Duodenal mucosa (tissue), 2 donors: ENCODE results near the gene GUCA2A.

Source experiments
- H3K27ac ChIP-seq: one replicate; pipeline ENCODE4 v1.7.0; 2013; ENCODE audit warnings: low read depth, low read length
- H3K27me3 ChIP-seq, 2 donors: one replicate each; pipeline ENCODE4 v1.7.0; 2013; ENCODE audit warnings: low read length in 2 of 2, control low read depth in 1 of 2; ENCODE audit not compliant: insufficient read depth in 2 of 2, control insufficient read depth in 1 of 2
- H3K36me3 ChIP-seq, 2 donors: one replicate each; pipeline ENCODE4 v1.7.0; 2013; ENCODE audit warnings: low read length in 2 of 2, control low read depth in 1 of 2; ENCODE audit not compliant: insufficient read depth in 2 of 2, control insufficient read depth in 1 of 2
- H3K4me1 ChIP-seq, 2 donors: one replicate each; pipeline ENCODE4 v1.7.0; 2013; ENCODE audit warnings: low read length in 2 of 2, control low read depth in 1 of 2; ENCODE audit not compliant: insufficient read depth in 2 of 2, control insufficient read depth in 1 of 2
- H3K4me3 ChIP-seq, 2 donors: one replicate each; pipeline ENCODE4 v1.7.0; 2013; ENCODE audit warnings: low read length in 2 of 2, low read depth in 1 of 2
- H3K9ac ChIP-seq, 2 donors: one replicate each; pipeline ENCODE4 v1.7.0; 2013; ENCODE audit warnings: low read length in 2 of 2, low read depth in 1 of 2
- H3K9me3 ChIP-seq, 2 donors: one replicate each; pipeline ENCODE4 v1.7.0; 2013; ENCODE audit warnings: low read length in 2 of 2, control low read depth in 1 of 2; ENCODE audit not compliant: control insufficient read depth in 1 of 2

Gene GUCA2A

DNA sequence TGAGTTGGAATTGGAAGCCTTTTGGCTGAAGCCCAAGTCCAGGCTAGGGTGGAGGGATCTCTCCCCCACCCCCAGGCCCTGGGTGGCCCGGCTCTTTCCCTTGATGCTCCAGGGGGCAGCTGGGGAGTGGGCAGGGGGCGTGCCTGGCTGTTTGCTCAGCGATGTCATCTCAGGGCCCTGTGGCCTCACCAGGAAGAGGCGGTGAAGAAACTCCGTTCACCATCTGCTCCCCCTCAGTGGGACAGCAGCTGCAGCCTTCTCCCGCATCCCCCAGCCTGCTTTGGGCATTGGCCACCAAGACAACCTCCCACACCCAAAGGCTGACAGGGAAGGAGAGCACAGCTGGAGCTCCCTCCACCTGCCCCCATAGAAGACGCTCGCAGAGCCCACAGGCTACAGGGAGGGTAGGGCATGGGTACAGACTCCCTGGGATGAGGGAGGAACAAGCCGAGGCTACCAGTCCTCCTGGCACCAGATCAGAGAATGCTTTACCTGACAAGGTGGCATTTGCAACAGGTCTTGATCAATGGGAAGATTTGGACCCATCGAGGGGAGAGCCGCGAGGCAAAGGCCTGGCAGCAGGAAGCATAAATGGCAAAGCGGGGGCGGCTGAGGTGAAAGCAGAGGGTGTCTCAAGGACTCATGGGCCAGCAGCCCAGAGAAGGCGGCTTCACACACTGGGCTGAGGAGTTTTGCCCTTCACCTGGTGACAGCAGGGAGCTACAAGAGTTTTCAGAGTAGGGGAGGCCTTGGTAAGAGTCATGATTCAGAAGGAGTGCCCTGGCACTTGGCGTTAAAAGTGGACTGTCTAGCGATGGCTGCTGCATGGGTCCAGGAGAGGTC lies 6.5 kb upstream of the GUCA2A start:
- no peaks in the 10 kb centered on the region for H3K9me3 ChIP-seq
- H3K27ac ChIP-seq: no peak overlapping the region
- H3K4me1 ChIP-seq: peaks cover 34 to 52% of the 10 kb centered on the region in 2 donors
- no peaks in the 10 kb centered on the region for H3K27me3 ChIP-seq
- no peaks in the 10 kb centered on the region for H3K36me3 ChIP-seq
- H3K4me3 ChIP-seq: no peak overlapping the region
- no peak overlapping the region for H3K9ac ChIP-seq

DNA sequence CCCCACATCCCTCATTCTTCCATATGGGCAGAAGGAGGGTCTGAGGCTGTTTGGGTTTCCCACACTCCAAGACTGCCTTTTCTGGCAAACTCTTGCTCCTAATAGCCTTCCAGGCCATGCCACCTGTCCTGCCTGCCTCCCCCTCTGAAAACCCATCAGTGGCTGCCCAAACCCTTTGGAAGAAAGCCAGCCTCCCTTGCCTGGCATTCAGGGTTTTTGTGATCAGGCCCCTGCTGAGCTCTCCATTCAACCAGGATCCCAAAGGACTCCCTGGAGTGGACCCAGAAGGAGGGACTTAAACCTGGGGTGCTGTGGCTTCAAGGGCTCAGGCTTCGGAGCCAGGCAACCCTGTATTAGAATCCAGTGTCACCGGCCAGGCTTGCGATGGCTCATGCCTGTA lies 4.2 kb upstream of the GUCA2A start:
- H3K9ac ChIP-seq: no peak overlapping the region
- H3K27me3 ChIP-seq: no peaks in the 10 kb centered on the region
- no peaks in the 10 kb centered on the region for H3K36me3 ChIP-seq
- no peaks in the 10 kb centered on the region for H3K9me3 ChIP-seq
- no peak overlapping the region for H3K27ac ChIP-seq
- peaks cover 49 to 70% of the 10 kb centered on the region in 2 donors for H3K4me1 ChIP-seq
- H3K4me3 ChIP-seq: no peak overlapping the region

DNA sequence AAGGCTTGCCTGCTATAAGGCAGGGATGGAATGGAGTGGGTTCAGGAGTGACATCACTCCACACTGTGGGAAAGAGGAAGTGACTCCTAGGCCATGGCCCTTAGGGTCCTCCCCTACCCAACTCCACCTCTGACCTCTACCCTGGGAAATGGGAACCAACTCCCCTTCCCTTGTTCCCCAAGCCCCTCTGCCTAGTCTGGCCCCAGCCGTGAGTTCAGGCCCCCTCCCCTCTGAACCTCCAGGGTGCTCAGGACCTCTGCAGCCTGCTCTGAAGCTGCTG lies 3.8 kb upstream of the GUCA2A start:
- Histone ChIP-seq H3K4me1 (peaks cover 49 to 68% of the 10 kb centered on the region in 2 donors), H3K9ac (no peak overlapping the region), H3K27me3 (no peaks in the 10 kb centered on the region), H3K36me3 (no peaks in the 10 kb centered on the region), H3K27ac (no peak overlapping the region), H3K9me3 (no peaks in the 10 kb centered on the region), H3K4me3 (no peak overlapping the region)

DNA sequence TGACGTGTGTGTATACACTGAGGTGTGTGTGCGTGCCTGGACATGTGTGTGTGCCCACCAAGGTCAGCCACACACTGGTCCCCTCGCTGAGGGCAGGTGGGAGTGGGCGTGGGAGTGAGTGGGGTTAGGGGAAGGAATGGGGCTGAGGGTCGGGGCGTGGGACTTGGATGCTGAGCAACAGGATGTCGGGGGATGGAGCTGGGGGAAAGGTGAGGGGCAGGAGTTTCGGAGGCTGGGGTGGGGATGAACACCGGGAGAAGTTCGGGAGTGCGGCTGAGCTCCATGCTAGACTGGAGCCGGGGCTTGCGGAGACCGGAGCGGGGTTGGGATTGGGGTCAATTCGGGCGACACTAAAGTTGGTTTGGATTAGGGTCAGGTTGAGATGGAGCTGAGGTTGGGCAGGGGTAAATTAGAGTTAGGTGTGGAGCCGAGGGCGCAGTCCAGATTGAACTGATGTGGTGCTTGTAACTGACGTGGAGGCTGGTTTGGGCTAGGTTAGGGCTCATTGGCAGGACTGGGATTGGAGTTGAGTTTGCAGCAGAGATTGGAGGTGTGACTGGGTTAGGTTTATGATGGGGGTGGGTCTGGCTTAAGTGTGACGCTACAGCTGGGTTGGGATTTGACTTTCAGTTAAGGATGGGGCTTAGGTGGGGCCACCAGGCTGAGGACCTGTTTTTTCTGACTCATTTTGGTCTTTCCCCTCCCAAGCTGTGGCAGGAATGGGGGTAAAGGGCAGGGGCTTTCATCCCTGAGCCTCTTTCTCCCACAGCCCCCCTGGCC lies 3.3 kb upstream of the GUCA2A start:
- H3K4me1 ChIP-seq: peaks cover 44 to 63% of the 10 kb centered on the region in 2 donors
- H3K9me3 ChIP-seq: no peaks in the 10 kb centered on the region
- H3K36me3 ChIP-seq: no peaks in the 10 kb centered on the region
- no peak overlapping the region for H3K9ac ChIP-seq
- H3K27me3 ChIP-seq: no peaks in the 10 kb centered on the region
- H3K4me3 ChIP-seq: no peak overlapping the region
- H3K27ac ChIP-seq: no peak overlapping the region

DNA sequence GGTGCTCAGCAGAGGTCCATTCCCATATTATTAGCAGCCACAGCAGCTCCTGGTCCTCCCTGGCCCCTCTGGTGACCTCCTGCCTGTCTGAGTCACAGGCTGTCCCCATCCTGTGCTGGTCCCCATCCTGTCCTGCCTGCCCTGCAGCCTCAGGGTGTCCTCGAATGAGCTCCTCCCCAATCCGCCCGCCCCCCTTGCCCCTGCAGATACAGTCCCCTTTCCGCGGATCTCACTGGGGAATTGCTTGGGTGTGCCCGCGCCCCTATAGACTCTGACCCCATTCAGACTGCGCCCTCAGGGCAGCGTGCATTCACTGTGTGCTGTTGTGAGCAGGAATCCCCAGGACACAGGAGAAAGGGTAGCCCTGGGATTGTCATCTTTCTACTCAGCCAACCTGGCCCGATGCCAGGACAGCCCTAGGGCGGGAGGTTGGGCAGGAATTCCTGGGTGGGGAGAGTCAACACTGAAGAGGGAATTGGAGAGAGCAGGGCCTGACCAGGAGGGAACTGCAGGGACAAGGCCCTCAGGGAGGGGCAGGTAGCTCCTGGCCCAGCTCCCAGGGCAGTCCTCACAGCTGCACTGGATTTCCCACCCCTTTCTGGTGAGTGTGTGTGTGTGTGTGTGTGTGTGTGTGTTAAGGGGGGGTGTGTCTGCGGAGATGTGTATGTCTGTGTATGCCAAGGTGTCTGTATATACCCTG lies 1.1 kb upstream of the GUCA2A start:
- Histone ChIP-seq H3K9ac (peak overlapping the region in 1 of 2 donors; percentile 13), H3K27ac (peak overlapping the region; percentile 22), H3K4me3 (peak overlapping the region in 1 of 2 donors; percentile 23)

DNA sequence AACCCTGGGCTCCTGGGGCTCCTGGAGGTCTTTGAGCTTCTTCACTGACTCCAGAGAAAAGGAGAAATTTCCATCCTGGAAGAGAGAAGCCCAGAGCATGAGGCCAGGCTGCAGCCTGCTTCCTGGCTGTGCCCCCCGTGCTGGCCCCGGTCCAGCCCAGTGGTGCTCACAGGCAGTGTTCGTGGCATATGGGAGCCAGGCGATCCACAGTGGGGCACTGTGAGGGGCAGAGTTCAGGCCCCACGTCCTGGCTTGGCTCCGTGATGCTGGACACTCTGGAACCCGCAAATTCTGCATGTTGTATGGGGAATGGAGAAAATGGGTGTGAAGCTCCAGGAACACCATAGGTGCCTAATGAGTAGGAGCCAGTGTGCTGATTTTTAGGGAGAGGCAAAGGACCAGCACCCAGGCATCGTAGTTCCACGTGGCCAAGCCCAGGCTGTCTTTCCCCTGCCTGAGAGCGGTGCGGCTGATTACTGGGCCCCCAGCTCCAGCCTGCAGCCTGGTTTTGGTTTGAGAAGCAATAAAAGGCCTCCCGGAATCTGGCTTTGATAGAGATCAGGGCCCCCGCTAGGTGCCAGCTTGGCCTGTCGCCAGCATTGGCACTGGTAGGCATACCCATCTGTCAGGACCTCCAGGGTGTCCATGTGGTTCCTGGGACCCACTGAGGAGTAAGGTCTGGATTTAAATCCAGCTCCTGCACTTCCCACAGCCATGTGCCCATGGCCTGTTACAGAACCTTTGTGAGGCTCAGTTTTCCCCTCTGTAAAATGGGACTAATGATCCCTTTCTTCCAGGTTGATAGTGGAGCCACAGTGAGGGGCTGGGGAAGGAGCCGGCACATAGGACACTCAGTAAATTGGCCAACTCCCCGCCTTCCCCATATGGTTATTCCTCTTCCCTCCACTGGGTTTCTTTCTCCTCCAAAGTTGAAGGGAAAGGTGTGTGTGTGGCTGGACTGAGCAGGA lies 725 bp downstream of the GUCA2A start:
- H3K27ac ChIP-seq: no peak overlapping the region
- no peak overlapping the region for H3K9ac ChIP-seq
- H3K9me3 ChIP-seq: peaks cover 0 to 5% of the 10 kb centered on the region in 2 donors
- H3K36me3 ChIP-seq: no peaks in the 10 kb centered on the region
- no peaks in the 10 kb centered on the region for H3K27me3 ChIP-seq
- H3K4me3 ChIP-seq: no peak overlapping the region
- peaks cover 36 to 40% of the 10 kb centered on the region in 2 donors for H3K4me1 ChIP-seq

More for the DNA sequence above, 1.1 kb upstream of the GUCA2A start:
- Histone ChIP-seq H3K27me3 (no peaks in the 10 kb centered on the region), H3K9me3 (peaks cover 0 to 2% of the 10 kb centered on the region in 2 donors), H3K4me1 (peaks cover 41 to 42% of the 10 kb centered on the region in 2 donors), H3K36me3 (no peaks in the 10 kb centered on the region)

DNA sequence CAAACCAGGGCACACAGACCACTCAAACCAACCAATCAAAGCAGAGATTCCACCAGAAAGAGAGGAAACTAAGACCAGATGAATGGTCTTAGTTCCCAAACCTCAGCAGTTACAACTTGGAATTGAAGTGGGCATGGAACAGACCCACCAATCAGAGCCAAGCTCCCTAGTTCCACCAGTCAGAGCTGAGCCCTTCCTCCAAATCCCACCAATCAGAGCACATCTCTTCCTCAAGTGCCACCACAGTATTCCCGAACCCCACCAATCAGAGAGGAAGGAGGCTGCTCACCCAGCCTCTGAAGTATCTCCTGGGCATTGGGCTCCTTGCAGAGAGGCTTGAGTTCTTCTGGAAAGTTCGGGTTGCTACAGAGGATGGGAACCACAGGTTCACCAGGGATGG lies 1.4 kb downstream of the GUCA2A start:
- H3K9ac ChIP-seq: no peak overlapping the region
- H3K27me3 ChIP-seq: no peaks in the 10 kb centered on the region
- H3K4me3 ChIP-seq: no peak overlapping the region
- no peak overlapping the region for H3K27ac ChIP-seq
- peaks cover 0 to 5% of the 10 kb centered on the region in 2 donors for H3K9me3 ChIP-seq
- peaks cover 33 to 40% of the 10 kb centered on the region in 2 donors for H3K4me1 ChIP-seq
- no peaks in the 10 kb centered on the region for H3K36me3 ChIP-seq

DNA sequence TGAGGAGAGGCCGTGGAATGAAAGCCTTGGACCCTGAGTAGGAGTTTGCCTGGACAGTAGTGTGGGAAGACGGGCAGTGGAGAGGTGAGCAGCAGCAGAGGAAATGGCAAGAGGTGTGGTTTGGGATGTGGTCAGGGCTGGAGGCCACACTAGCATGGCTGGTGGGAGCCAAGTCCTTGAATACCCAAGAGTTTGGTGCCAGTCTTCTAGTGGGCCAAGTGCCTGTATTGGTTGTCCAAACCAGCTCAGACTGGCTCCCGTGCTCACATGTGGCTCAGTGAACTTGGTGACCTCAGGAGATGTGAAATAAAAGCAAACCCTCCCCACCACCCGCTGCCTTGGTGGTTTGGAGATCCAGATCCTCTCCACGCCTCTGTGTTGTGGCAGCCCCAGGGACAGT lies 2.4 kb downstream of the GUCA2A start:
- Histone ChIP-seq H3K36me3 (no peaks in the 10 kb centered on the region), H3K4me3 (no peak overlapping the region), H3K9me3 (peaks cover 0 to 5% of the 10 kb centered on the region in 2 donors)

DNA sequence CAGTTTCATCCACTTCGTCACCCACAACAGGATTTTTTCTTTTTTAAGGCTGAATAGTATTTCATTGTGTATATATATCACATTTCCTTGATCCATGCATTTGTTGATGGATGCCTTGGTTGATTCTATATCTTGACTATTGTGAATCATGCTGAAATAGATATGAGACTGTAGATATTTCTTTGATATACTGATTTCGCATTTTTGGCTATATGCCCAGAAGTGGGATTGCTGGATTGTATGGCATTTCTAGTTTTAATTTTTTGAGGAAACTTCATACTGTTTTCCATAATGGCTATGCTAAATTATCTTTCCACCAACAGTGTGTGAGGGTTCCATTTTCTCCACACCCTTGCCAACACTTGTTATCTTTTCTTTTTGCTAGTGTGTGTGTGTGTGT lies 6.4 kb downstream of the GUCA2A start:
- Histone ChIP-seq H3K9me3 (peaks cover 0 to 5% of the 10 kb centered on the region in 2 donors), H3K4me3 (no peak overlapping the region), H3K27me3 (no peaks in the 10 kb centered on the region), H3K9ac (no peak overlapping the region), H3K27ac (no peak overlapping the region), H3K36me3 (no peaks in the 10 kb centered on the region), H3K4me1 (peaks cover 12 to 19% of the 10 kb centered on the region in 2 donors)

More for the DNA sequence above, 2.4 kb downstream of the GUCA2A start:
- H3K4me1 ChIP-seq: peaks cover 24 to 32% of the 10 kb centered on the region in 2 donors
- no peak overlapping the region for H3K27ac ChIP-seq
- H3K27me3 ChIP-seq: no peaks in the 10 kb centered on the region
- no peak overlapping the region for H3K9ac ChIP-seq
